ENCODE data around the gene NAALADL2. TPM values are rescaled to one million over a fixed set of nuclear protein-coding genes. Genes with fewer than 3 reads are reported as not detected.
"Not testable (repeated sequence)": the region's sequence is repeated elsewhere in the genome, so short reads cannot be mapped to it uniquely, and the experiment has no call there.

Gene NAALADL2
- total RNA-seq, 1 donor: 23.5 TPM

DNA sequence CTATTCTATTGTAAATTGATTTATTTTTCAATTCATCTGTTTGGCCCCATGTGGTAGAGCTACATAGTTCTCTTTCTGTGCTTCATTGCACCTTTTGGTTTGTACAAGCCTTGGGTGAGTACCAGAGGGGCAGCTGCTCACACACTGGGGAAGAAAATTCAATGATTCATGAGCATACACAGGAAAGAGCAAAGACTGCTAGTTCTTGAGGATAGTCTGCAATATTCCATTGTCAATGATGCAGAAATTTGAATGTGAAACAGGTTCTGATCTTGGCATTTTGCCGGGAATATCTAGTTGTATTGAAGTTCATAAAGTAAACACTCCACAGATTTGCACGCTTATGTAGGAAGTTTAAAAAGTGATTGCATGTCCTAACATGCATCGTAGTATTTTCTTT lies 304.6 kb downstream of the NAALADL2 start:
- Histone ChIP-seq H3K9me3 (ENCODE audit: low read depth, low read length) (no peaks in the 10 kb centered on the region), H3K4me2 (ENCODE audit: insufficient read depth, low read length) (no peak overlapping the region), H3K4me3 (ENCODE audit: insufficient read depth, low read length) (no peak overlapping the region), H3K4me1 (ENCODE audit: insufficient read depth, low read length) (no peaks in the 10 kb centered on the region), H3K79me2 (ENCODE audit: insufficient read depth, low read length) (no peaks in the 10 kb centered on the region), H2AFZ (ENCODE audit: low read length) (no peak overlapping the region), H3K36me3 (ENCODE audit: insufficient read depth, low read length) (no peaks in the 10 kb centered on the region), H3K27ac (ENCODE audit: low read depth, low read length) (no peak overlapping the region), H3K27me3 (ENCODE audit: insufficient read depth, low read length) (no peaks in the 10 kb centered on the region), H4K20me1 (ENCODE audit: insufficient read depth, low read length) (no peaks in the 10 kb centered on the region)
- TF ChIP-seq, protein P1, sequence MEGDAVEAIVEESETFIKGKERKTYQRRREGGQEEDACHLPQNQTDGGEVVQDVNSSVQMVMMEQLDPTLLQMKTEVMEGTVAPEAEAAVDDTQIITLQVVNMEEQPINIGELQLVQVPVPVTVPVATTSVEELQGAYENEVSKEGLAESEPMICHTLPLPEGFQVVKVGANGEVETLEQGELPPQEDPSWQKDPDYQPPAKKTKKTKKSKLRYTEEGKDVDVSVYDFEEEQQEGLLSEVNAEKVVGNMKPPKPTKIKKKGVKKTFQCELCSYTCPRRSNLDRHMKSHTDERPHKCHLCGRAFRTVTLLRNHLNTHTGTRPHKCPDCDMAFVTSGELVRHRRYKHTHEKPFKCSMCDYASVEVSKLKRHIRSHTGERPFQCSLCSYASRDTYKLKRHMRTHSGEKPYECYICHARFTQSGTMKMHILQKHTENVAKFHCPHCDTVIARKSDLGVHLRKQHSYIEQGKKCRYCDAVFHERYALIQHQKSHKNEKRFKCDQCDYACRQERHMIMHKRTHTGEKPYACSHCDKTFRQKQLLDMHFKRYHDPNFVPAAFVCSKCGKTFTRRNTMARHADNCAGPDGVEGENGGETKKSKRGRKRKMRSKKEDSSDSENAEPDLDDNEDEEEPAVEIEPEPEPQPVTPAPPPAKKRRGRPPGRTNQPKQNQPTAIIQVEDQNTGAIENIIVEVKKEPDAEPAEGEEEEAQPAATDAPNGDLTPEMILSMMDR (IDR thresholded peaks at IDR 0.05; ENCODE audit: extremely low read depth, low read depth, low read length): no peak
- no peak for DNase-seq (ENCODE audit: insufficient read length, low spot score, missing footprints)

DNA sequence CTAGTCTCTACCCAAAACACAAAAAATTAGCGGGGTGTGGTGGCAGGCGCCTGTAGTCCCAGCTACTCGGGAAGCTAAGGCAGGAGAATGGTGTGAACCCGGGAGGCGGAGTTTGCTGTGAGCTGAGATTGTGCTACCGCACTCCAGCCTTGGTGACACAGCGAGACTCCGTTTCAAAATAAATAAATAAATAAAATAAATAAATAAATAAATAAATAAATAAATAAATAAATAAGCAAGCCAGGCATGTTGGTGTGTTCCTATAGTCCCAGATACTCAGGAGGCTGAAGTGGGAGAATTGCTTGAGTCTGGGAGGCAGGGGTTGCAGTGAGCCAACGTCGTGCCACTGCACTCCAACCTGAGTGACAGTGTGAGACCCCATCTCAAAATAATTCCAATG lies 314.0 kb downstream of the NAALADL2 start:
- H4K20me1 ChIP-seq (ENCODE audit: insufficient read depth, low read length); H3K27ac ChIP-seq (ENCODE audit: low read depth, low read length); H3K36me3 ChIP-seq (ENCODE audit: insufficient read depth, low read length); DNase-seq (ENCODE audit: insufficient read length, low spot score, missing footprints); H3K4me1 ChIP-seq (ENCODE audit: insufficient read depth, low read length); H3K4me3 ChIP-seq (ENCODE audit: insufficient read depth, low read length); H3K27me3 ChIP-seq (ENCODE audit: insufficient read depth, low read length); H3K79me2 ChIP-seq (ENCODE audit: insufficient read depth, low read length); H3K9me3 ChIP-seq (ENCODE audit: low read depth, low read length); H3K4me2 ChIP-seq (ENCODE audit: insufficient read depth, low read length); H2AFZ ChIP-seq (ENCODE audit: low read length): not testable (repeated sequence)

DNA sequence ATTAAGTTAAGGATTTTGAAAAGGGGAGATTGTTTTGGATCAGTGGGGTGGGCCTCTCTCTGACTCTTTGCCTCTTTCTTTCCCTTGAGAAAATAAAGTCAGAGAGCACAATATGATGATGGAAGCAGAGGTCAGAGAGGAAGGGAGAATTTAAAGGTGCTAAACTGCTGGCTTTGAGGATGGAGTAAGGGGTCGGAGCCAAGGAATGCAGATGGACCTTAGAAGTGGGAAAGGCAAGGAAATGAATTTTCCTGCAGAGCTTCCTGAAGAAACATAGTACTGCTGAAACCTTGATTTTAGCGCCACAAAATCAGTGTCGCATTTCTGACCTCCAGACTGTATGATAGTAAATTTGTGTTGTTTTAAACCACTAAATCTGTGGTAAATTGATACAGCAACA lies 317.4 kb downstream of the NAALADL2 start:
- TF ChIP-seq, protein P1 (IDR thresholded peaks at IDR 0.05; ENCODE audit: extremely low read depth, low read depth, low read length): no peak
- no peak for DNase-seq (ENCODE audit: insufficient read length, low spot score, missing footprints)
- no peak overlapping the region for H3K27ac ChIP-seq (ENCODE audit: low read depth, low read length)
- H2AFZ ChIP-seq (ENCODE audit: low read length): no peak overlapping the region
- H3K4me2 ChIP-seq (ENCODE audit: insufficient read depth, low read length): no peak overlapping the region
- no peaks in the 10 kb centered on the region for H3K36me3 ChIP-seq (ENCODE audit: insufficient read depth, low read length)
- no peak overlapping the region for H3K4me3 ChIP-seq (ENCODE audit: insufficient read depth, low read length)
- H3K9me3 ChIP-seq (ENCODE audit: low read depth, low read length): no peaks in the 10 kb centered on the region
- H4K20me1 ChIP-seq (ENCODE audit: insufficient read depth, low read length): no peaks in the 10 kb centered on the region
- peaks cover 5% of the 10 kb centered on the region for H3K4me1 ChIP-seq (ENCODE audit: insufficient read depth, low read length)
- H3K27me3 ChIP-seq (ENCODE audit: insufficient read depth, low read length): no peaks in the 10 kb centered on the region
- H3K79me2 ChIP-seq (ENCODE audit: insufficient read depth, low read length): no peaks in the 10 kb centered on the region

DNA sequence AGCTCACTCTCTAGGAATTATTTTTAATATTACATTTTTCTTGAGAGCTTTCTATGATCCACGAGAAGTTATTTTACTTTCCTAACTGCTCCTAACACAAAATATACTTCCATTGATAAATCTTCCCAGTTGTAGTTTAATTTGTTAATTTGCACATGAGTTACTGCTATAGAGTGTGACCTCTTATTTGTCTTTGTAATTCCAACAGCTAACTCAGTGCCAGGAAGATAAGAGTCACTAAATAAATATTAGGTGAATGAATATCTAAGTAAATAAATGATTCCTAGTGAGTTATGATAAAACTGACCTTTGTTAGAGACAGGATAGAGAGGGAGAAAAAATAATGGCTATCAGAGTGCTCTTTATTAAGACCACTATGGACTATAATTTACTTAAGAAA lies 319.9 kb downstream of the NAALADL2 start:
- Histone ChIP-seq H3K27ac (ENCODE audit: low read depth, low read length) (no peak overlapping the region), H2AFZ (ENCODE audit: low read length) (no peak overlapping the region), H3K4me2 (ENCODE audit: insufficient read depth, low read length) (no peak overlapping the region), H3K4me1 (ENCODE audit: insufficient read depth, low read length) (peaks cover 5% of the 10 kb centered on the region), H4K20me1 (ENCODE audit: insufficient read depth, low read length) (no peaks in the 10 kb centered on the region), H3K79me2 (ENCODE audit: insufficient read depth, low read length) (no peaks in the 10 kb centered on the region), H3K27me3 (ENCODE audit: insufficient read depth, low read length) (no peaks in the 10 kb centered on the region), H3K4me3 (ENCODE audit: insufficient read depth, low read length) (no peak overlapping the region), H3K9me3 (ENCODE audit: low read depth, low read length) (no peaks in the 10 kb centered on the region), H3K36me3 (ENCODE audit: insufficient read depth, low read length) (no peaks in the 10 kb centered on the region)
- TF ChIP-seq, protein P1 (IDR thresholded peaks at IDR 0.05; ENCODE audit: extremely low read depth, low read depth, low read length): no peak
- no peak for DNase-seq (ENCODE audit: insufficient read length, low spot score, missing footprints)

Measured in osteoblast (primary cell).